ENCODE measurements around the gene KCNQ1.

Gene KCNQ1

GRCh38 chr11:2567026-2567671 lies 122.3 kb downstream of the KCNQ1 start:
- DNase-seq (ENCODE audit: low read depth, low spot score): no peak

GRCh38 chr11:2569321-2569721 lies 124.5 kb downstream of the KCNQ1 start:
- DNase-seq (ENCODE audit: low read depth, low spot score): no peak

GRCh38 chr11:2569731-2570210 lies 125.0 kb downstream of the KCNQ1 start:
- no peak for DNase-seq (ENCODE audit: low read depth, low spot score)

- no peak for DNase-seq (ENCODE audit: low read depth, low spot score)
Observed at GRCh38 chr11:2570211-2570811, 125.5 kb downstream of the KCNQ1 start.

GRCh38 chr11:2570841-2571597 lies 126.2 kb downstream of the KCNQ1 start:
- DNase-seq (ENCODE audit: low read depth, low spot score): no peak

GRCh38 chr11:2571598-2572281 lies 126.9 kb downstream of the KCNQ1 start:
- no peak for DNase-seq (ENCODE audit: low read depth, low spot score)

- no peak for DNase-seq (ENCODE audit: low read depth, low spot score)
Observed at GRCh38 chr11:2572491-2573239, 127.9 kb downstream of the KCNQ1 start.

GRCh38 chr11:2573240-2574042 lies 128.6 kb downstream of the KCNQ1 start:
- DNase-seq (ENCODE audit: low read depth, low spot score): no peak

- no peak for DNase-seq (ENCODE audit: low read depth, low spot score)
Observed at GRCh38 chr11:2574043-2574552, 129.3 kb downstream of the KCNQ1 start.

- no peak for DNase-seq (ENCODE audit: low read depth, low spot score)
Observed at GRCh38 chr11:2574553-2575535, 130.0 kb downstream of the KCNQ1 start.

GRCh38 chr11:2575591-2576051 lies 130.8 kb downstream of the KCNQ1 start:
- no peak for DNase-seq (ENCODE audit: low read depth, low spot score)

- DNase-seq (ENCODE audit: low read depth, low spot score): no peak
Observed at GRCh38 chr11:2576111-2576510, 131.3 kb downstream of the KCNQ1 start.

GRCh38 chr11:2576549-2576948 lies 131.7 kb downstream of the KCNQ1 start:
- no peak for DNase-seq (ENCODE audit: low read depth, low spot score)

- DNase-seq (ENCODE audit: low read depth, low spot score): no peak
Observed at GRCh38 chr11:2577031-2577990, 132.5 kb downstream of the KCNQ1 start.

GRCh38 chr11:2577991-2578928 lies 133.5 kb downstream of the KCNQ1 start:
- no peak for DNase-seq (ENCODE audit: low read depth, low spot score)

GRCh38 chr11:2578929-2579270 lies 134.1 kb downstream of the KCNQ1 start:
- no peak for DNase-seq (ENCODE audit: low read depth, low spot score)

All from iPS DF 19.7 (cell line).